RPMI7951 (cell line): ENCODE measurements around the gene ZNF282. TPM values are rescaled to one million over a fixed set of nuclear protein-coding genes. Genes with fewer than 3 reads are reported as not detected.

Source experiments
- DNase-seq: peaks from one replicate; pipeline ENCODE4 v3.0.0-alpha.2; 2012; ENCODE audit warnings: low read depth
- total RNA-seq: library from RNA; depleted of rRNA; stranded (reverse); fragments of >200 nt; shearing (Covaris generic); gene quantifications from 2 replicates; pipeline ENCODE4 v1.2.3, GENCODE V29; 2014; rRNA removed

The ZNF282 gene
- 8.3 and 12.1 TPM in 2 replicates for total RNA-seq

DNA sequence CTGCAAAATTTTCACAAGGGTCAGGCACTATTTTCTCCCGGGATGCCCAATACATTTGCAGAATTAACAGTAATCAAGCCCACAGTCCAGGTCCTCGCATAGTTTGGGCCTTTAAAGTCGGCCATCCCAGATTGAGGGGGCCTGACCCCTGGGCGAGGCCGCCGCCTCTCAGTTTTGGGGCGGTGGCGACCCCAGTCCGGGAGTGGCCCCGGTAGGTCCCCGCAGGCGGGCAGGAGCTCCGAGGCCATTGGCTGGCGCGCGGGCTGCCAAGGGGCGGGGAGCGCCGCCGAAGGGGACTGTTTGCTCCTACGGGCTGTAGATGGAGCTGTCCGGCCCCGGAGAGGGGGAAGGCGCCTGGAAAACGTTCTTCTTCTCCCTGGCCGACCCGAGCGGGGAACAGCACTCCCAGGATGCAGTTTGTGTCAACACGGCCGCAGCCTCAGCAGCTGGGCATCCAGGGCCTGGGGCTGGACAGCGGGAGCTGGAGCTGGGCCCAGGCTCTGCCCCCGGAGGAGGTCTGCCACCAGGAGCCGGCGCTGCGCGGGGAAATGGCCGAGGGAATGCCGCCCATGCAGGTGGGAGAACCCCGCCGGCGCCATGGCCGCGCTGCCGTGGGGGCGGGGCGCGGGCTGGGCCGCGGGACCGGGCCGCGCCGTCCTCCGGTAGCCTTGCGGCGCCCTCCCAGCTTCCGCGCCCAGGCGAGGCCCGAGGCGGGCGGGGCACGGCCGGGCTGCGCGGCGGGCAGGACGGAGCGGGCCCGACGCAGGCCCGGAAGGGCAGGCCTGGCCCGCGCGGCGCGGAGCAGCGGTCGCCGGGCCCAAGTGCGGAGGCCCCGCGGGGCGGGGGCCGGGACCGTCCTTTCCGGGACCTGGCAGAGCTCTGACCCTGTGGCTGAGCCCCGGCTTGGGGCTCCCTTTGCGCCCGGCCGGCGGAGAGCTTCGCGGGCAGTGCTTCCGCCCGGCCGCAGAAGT is at the start of gene ZNF282:
Gene ZNF282, plus strand, starts transcription at position 367 of the 971 bp plus-strand sequence. Its CDS starts 44 bp downstream, at position 411.
- peak; percentile 93 for DNase-seq

- peak; percentile 82 for DNase-seq
Observed at GRCh38 chr7:149147072-149147751, 48.1 kb upstream of the ZNF282 start, which contains the start of gene ZNF398. TSS of gene ZNF398 (plus strand) at chr7:149147453. CDS start at chr7:149147743, 290 bp downstream.

GRCh38 chr7:149147752-149148653 is 47.3 kb upstream of the ZNF282 start:
- peak; percentile 60 for DNase-seq

GRCh38 chr7:149150981-149151380 is 44.4 kb upstream of the ZNF282 start:
- DNase-seq, result no peak

- DNase-seq, result no peak
Observed at GRCh38 chr7:149153346-149153745, 42.0 kb upstream of the ZNF282 start.

- DNase-seq, result no peak
Observed at GRCh38 chr7:149154056-149154455, 41.3 kb upstream of the ZNF282 start.

GRCh38 chr7:149156898-149157297 is 38.4 kb upstream of the ZNF282 start:
- no peak for DNase-seq

GRCh38 chr7:149161241-149161848 is 34.0 kb upstream of the ZNF282 start:
- DNase-seq, result peak; percentile 15

DNA sequence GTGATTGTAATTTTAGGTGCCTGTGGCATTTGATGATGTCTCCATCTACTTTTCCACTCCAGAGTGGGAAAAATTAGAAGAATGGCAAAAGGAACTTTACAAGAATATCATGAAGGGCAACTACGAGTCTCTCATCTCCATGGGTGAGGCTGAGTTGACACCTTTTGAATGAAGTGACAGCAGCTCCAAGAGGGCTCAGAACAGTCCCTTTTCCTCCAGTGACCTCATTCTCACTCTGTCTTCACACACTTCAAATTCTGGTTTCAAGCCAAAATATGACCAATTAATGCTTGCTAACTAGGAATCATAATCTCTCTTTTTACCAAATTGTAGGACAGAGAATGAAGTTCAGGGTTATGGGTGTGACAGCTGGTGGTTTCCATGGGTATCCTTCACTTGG is 29.2 kb upstream of the ZNF282 start:
- no peak for DNase-seq

GRCh38 chr7:149166630-149167352 is 28.6 kb upstream of the ZNF282 start:
- no peak for DNase-seq

GRCh38 chr7:149171892-149172533 is 23.3 kb upstream of the ZNF282 start:
- DNase-seq, result no peak

DNA sequence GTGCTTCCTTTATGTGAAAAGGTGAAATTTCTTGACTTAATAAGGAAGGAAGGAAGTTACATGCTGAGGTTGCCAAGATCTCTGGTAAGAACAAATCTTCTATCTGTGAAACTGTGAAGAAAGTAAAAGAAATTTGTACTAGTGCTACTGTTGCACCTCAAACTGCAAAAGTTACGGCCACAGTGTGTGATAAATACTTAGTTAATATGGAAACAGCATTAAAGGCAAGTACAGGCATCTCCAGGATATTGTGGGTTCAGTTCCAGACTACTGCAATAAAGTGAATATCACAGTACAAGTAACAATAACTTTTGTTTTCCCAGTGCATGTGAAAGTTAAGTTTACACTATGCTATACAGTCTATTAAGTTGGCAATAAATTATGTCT is 22.8 kb upstream of the ZNF282 start:
- no peak for DNase-seq

DNA sequence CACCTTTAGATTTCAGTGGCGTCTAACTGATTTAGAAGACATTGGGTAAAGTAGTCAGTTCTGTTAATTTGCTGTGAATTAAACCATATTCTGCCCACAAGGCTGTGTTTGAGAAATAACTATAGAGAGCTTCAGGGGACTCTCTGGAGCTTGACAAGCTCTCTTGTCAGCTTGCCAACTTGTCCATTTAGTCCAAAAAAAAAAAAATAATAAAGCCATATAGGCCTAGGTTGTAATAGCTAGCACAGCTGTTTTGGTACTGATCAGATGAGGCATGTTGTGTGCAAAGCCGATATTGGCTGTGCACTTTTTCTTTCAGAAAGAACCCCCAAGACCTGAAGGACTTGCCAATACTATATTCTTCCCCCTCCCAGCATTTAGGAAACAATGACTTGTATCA is 20.2 kb upstream of the ZNF282 start:
- DNase-seq, result no peak

DNA sequence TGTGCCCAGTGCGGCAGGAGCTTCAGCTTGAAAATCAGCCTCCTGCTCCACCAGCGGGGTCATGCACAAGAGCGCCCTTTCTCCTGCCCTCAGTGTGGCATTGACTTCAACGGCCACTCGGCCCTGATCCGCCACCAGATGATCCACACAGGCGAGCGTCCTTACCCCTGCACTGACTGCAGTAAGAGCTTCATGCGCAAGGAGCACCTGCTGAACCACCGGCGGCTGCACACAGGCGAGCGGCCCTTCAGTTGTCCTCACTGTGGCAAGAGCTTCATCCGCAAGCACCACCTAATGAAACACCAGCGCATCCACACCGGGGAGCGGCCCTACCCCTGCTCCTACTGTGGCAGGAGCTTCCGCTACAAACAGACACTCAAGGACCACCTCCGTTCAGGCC is 16.1 kb upstream of the ZNF282 start:
- no peak for DNase-seq

DNA sequence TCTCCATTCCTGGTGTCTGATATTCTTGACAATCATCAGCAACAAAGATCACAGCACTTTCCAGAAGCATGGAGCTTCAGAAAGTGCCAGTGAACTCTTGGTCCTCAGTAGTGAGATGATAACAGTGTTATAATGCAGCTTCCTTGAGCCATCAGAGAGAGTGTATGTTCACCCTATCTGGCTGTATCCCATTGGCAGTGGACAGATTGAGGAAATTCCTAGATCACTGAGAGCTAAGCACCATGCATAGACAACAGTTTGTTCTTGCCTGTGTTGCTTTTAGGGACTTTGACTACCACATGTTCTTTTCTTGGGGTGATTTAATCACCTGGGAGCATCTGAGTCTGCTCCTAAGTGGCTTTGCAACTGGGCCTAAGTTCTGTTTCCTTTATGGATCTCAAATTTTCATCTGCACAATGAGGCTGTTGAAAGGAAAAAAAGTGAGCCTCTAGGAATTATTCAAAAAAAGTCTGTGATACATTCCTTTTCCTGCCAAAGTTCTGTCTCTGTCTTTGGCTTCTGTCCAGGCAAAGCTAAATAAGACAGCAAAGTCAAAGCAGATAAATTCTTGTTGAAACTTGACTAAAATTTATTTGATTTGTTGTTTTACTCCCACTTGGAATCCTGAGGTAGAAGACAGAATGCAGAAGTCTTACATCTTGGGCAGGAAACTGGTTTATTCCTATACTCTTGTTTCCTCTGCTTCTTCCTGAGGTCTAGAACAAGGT is 14.5 kb upstream of the ZNF282 start:
- no peak for DNase-seq

DNA sequence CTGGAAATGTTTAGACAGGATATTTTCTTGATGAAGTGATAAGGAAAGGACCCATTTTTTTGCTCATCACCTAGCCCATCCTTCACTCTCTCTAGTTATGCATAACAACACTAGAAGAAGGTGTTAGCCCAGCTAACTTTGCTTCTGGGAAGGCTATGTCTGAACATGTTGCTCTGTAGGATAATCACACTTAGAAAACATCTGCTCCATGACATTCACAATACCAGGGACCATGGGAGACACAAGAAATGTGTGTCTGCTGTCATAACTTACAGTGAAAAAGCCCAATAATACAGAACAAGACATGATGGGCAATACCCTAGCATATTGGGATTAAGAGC is 13.9 kb upstream of the ZNF282 start:
- no peak for DNase-seq

DNA sequence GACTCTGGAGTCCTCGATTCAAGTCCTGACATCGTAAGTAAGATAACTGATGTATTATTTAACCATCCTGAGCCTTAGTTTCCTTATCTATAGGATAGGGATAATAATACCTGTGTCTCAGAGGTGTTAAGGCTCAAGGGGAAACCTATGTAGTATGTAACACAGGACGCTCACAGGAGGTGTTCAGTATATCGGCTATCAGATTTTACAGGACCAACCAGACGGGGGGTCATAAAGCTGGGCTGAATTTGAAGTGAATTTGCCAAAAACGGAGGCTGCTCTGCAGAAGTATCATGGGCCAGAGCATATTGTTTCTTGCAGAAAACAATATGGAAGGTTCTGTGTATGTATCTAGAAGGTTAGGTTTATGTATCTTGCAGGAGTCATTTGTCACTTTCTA is 11.1 kb upstream of the ZNF282 start:
- DNase-seq, result no peak

GRCh38 chr7:149188213-149188612 is 7.1 kb upstream of the ZNF282 start:
- DNase-seq, result no peak

- DNase-seq, result no peak
Observed at GRCh38 chr7:149188637-149189259, 6.6 kb upstream of the ZNF282 start.
